ENCODE data around the gene PIP5K1A.
A peak's percentile ranks its signal among the peaks of the same experiment; 100 is the strongest.
"Not testable (repeated sequence)": the region's sequence is repeated elsewhere in the genome, so short reads cannot be mapped to it uniquely, and the experiment has no call there.

Gene PIP5K1A

DNA sequence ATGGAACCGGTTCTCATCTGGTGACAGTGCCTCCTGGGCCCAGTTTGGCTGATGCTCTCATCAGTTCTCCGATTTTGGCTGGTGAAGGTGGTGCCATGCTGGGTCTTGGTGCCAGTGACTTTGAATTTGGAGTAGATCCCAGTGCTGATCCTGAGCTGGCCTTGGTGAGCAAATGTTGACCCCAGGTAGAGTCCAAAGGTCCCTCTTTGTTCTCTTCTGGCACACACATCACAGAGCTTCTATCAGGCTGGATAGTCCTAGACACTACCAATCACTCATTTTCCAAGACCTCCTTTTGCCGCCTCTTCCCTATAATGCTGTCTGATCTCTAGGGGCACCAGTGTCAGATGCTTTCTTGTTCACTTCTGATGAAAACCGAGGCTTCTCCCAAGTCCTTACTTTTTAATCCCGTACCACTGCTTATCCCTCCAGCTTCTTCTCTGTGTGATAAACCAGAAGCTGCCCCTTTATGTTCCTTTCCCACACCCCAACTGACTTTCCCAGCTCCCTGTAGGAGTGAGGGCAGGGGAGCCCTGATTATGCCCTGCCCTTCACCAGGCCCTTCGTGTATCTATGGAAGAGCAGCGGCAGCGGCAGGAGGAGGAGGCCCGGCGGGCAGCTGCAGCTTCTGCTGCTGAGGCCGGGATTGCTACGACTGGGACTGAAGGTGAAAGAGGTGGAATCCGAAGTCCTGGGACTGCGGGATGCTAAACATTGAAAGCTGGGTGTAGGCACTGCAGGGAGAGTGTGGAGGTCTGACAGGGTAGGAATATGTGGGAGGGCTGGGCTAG, 67.3 kb downstream of the PIP5K1A start:
- Mint-ChIP-seq H3K4me3 (no peak overlapping the region), H3K4me1 (ENCODE audit: low read depth) (no peaks in the 10 kb centered on the region), H3K36me3 (peaks cover 2% of the 10 kb centered on the region), H3K27me3 (no peaks in the 10 kb centered on the region), H3K27ac (peak overlapping the region; percentile 7), H3K9me3 (ENCODE audit: low read depth) (no peaks in the 10 kb centered on the region)

DNA sequence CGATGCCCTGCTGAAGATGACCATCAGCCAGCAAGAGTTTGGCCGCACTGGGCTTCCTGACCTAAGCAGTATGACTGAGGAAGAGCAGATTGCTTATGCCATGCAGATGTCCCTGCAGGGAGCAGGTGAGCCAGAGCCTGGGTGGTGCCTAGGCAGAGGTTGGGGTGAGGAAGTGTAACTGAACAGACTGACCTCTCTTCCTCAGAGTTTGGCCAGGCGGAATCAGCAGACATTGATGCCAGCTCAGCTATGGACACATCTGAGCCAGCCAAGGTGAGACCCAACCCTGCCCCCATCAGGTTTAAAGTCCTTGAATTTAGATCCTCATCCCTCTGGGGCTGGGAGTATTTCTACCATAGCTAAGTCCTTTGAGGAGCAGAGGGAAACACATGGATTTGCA, 68.0 kb downstream of the PIP5K1A start:
- Mint-ChIP-seq H3K4me3 (no peak overlapping the region), H3K9me3 (ENCODE audit: low read depth) (no peaks in the 10 kb centered on the region), H3K27ac (no peak overlapping the region), H3K27me3 (no peaks in the 10 kb centered on the region), H3K4me1 (ENCODE audit: low read depth) (no peaks in the 10 kb centered on the region), H3K36me3 (peaks cover 2% of the 10 kb centered on the region)

DNA sequence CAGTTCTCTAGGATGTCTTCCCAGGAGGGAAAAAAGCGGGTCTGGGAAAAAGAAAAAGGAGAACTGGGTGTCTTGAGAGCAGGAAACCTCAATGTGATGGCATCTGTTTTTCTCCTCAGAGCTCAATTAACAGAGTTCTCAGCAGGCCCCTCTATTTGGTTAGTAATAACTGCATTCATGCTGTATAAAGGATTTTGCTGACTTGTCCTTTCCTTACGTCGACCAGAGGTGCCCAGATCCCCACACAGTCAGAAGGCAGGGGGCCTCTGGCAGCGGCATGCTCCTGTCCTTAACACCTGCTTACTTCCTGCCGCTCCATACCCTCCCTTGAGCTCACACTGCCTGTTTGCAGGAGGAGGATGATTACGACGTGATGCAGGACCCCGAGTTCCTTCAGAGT, 68.5 kb downstream of the PIP5K1A start:
- H3K27ac Mint-ChIP-seq: no peak overlapping the region
- no peaks in the 10 kb centered on the region for H3K9me3 Mint-ChIP-seq (ENCODE audit: low read depth)
- H3K27me3 Mint-ChIP-seq: no peaks in the 10 kb centered on the region
- no peaks in the 10 kb centered on the region for H3K4me1 Mint-ChIP-seq (ENCODE audit: low read depth)
- H3K36me3 Mint-ChIP-seq: peaks cover 2% of the 10 kb centered on the region
- no peak overlapping the region for H3K4me3 Mint-ChIP-seq

DNA sequence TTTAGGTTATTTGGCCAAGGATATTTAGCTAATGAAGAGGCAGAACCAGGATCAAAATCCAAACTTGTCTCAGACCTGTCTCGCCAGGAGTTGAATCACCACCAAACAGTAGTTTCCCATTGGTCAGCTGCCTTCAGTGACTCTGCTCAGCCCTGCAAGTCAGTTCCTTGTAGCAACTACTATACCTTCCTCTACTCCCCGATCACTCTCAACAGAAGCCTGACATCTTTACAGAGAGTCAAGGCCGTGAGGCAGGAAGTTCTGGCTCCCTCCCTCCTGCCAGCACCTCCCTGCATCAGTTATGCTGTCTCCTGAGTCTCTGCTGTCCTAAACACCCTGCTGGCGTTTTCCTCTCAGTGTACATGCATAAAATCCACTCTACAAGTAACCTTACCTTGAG, 69.4 kb downstream of the PIP5K1A start:
- Mint-ChIP-seq H3K4me3 (no peak overlapping the region), H3K36me3 (peaks cover 4% of the 10 kb centered on the region), H3K9me3 (ENCODE audit: low read depth) (no peaks in the 10 kb centered on the region), H3K27ac (no peak overlapping the region), H3K4me1 (ENCODE audit: low read depth) (no peaks in the 10 kb centered on the region), H3K27me3 (no peaks in the 10 kb centered on the region)

DNA sequence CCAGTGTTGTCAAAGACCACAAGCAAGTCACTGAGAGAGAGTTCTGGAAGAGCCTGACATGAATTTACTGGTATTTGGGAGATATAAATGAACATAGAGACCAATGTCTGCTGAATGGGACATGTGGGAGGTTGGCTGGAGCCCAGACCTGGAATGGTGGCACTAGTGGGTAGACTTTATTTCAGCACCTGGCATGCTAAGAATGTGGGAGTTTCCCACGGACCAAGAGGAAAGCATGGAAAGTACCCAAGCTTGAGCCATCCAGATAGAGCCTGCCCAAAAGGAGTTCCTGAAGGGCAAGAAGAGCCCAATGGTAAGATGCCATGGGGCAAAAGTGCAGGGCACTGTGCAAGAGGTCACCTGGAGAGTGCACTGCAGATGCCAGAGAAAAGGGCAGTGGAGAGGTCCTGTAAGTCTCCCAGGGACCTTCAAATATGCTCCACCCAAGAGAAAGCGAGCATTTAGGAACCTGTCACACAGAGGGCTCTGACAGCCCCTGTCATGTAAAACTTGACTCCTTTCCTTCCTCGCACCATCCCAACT, 75.6 kb downstream of the PIP5K1A start:
- Mint-ChIP-seq H3K9me3 (ENCODE audit: low read depth) (no peaks in the 10 kb centered on the region), H3K4me1 (ENCODE audit: low read depth) (peaks cover 9% of the 10 kb centered on the region), H3K4me3 (no peak overlapping the region), H3K36me3 (peaks cover 2% of the 10 kb centered on the region), H3K27ac (no peak overlapping the region), H3K27me3 (no peaks in the 10 kb centered on the region)

DNA sequence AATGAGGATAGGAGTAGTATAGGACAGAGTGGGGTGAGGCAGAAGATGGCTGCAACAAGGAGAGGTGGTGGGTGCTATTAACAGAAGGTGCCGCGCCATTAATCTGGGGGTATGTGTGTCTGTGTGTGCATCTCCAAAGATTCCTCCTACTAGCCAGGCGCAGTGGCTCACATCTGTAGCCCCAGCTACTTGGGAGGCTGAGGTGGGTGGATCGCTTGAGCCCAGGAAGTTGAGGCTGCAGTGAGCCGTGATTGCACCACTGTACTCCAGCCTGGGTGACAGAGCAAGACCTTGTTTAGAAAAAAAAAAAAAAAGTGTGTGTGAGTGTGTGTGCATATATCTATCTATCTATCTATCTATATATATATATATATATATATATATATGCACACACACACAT, 77.0 kb downstream of the PIP5K1A start:
- not testable (repeated sequence) for H3K27me3 Mint-ChIP-seq; H3K4me3 Mint-ChIP-seq; H3K9me3 Mint-ChIP-seq (ENCODE audit: low read depth); H3K27ac Mint-ChIP-seq; H3K36me3 Mint-ChIP-seq
- H3K4me1 Mint-ChIP-seq (ENCODE audit: low read depth): peaks cover 13% of the 10 kb centered on the region

DNA sequence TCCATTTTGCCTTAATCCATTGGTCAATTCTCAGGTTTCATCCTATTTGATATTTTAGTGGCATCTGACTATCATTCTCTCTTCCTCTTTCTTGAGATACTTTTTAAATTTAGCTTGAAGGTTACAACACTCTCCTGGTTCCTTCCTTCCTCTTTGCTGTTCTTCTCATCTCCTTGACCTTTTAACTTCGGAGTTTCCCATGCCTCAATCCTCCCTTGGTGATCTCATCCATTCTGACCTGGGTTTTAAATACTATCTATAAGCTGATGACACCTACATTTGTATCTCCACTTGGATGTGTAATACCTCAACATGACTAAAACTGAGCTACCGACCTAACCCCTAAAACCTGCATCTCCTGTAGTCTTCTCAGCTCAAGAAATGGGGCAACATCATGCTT, 78.9 kb downstream of the PIP5K1A start:
- H3K4me3 Mint-ChIP-seq: peak overlapping the region; percentile 57
- H3K9me3 Mint-ChIP-seq (ENCODE audit: low read depth): no peaks in the 10 kb centered on the region
- H3K27me3 Mint-ChIP-seq: no peaks in the 10 kb centered on the region
- H3K4me1 Mint-ChIP-seq (ENCODE audit: low read depth): peaks cover 15% of the 10 kb centered on the region
- peaks cover 2% of the 10 kb centered on the region for H3K36me3 Mint-ChIP-seq
- H3K27ac Mint-ChIP-seq: peak overlapping the region; percentile 79

DNA sequence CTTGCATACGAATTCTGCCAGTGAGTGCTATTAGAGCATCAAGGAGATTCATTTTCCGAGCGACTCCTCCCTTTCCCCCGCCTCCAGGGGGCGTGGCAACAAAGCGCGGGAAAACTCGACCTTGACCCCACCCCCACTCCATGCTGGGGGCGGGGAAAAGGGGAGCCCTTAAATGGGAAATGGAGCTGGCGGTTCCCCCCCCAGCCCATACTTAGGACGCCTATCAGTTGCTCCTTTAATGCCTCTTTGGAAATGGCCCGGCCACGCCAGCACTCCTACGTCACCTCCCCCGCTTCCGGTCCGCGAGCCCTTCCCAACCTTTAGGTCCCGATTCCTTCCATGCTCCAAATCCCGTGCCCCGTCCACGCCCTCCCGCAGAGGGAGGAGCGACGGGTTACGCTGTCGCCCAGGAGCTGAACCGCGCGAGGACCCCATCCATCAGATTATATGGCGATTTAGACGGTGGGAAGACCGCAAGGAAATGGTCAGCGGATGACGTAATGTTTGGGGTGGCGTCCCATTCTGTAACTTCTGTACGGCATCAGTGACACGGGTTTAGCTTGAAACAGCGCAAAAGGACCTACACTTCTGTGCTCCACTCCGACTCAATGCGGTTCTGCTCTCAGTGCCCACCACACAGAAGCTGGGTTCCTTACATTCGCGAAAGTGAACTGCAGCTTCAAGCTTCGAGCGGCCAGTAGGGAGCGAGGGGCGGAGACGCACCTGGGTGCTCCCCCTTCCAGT, 83.0 kb downstream of the PIP5K1A start:
- peak overlapping the region; percentile 99 for H3K27ac Mint-ChIP-seq
- no peaks in the 10 kb centered on the region for H3K27me3 Mint-ChIP-seq
- H3K9me3 Mint-ChIP-seq (ENCODE audit: low read depth): no peaks in the 10 kb centered on the region
- H3K4me1 Mint-ChIP-seq (ENCODE audit: low read depth): peaks cover 35% of the 10 kb centered on the region
- peak overlapping the region; percentile 99 for H3K4me3 Mint-ChIP-seq
- H3K36me3 Mint-ChIP-seq: no peaks in the 10 kb centered on the region

DNA sequence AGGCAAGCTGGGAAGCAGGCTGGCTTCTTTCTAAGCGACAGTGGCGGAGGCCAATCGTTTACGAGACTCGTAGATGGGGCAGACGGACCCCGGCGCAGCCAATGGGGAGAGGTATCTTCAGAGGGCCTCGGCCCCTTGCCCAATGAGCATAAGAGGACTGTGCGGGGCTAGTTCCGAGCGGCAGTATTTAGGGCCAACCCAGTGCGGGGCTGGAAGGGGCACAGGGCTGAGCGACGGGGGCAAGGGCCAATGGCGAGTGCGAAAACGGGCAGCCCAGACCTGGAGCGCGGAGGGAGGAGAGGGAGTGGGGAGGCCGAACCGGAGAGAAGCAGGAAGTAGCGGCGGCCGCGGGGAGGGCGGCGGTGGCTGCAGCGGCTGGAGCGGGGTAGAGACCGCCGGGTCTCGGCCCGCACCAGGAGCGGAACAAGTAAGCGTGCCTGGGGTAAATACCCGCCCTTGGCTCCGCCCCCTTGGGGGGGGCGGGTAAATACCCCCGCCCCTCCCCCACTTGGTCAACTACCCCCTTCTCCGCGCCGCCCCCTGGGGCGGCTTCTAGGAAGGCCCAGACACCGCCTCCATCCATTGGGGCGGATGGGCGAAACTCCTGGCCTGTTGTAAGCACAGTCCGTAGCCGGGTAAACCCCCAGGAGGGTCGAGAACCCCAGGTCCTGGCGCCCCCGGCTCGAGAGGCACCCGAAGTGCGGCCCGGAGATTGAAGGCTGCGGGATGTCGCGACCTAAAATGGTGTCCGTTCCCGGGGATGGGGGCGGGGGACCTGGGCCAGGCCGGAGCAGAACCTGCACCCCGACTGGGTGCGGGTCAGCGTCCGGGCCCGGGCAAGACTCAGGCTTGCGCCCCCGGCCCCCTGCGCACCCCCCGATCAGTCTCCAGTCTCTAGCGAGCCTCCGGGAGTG, 83.9 kb downstream of the PIP5K1A start, which contains the start of gene ZNF687:
ZNF687 (plus strand) TSS at position 331 of the 914 bp plus-strand sequence. CDS start 3,993 bp downstream, outside the sequence.
- Mint-ChIP-seq H3K9me3 (ENCODE audit: low read depth) (no peaks in the 10 kb centered on the region), H3K27me3 (no peaks in the 10 kb centered on the region), H3K4me3 (peak within 1 kb of the TSS; percentile 99), H3K36me3 (no peaks in the 10 kb centered on the region), H3K27ac (peak within 1 kb of the TSS; percentile 99), H3K4me1 (ENCODE audit: low read depth) (peaks cover 34% of the 10 kb centered on the region)

DNA sequence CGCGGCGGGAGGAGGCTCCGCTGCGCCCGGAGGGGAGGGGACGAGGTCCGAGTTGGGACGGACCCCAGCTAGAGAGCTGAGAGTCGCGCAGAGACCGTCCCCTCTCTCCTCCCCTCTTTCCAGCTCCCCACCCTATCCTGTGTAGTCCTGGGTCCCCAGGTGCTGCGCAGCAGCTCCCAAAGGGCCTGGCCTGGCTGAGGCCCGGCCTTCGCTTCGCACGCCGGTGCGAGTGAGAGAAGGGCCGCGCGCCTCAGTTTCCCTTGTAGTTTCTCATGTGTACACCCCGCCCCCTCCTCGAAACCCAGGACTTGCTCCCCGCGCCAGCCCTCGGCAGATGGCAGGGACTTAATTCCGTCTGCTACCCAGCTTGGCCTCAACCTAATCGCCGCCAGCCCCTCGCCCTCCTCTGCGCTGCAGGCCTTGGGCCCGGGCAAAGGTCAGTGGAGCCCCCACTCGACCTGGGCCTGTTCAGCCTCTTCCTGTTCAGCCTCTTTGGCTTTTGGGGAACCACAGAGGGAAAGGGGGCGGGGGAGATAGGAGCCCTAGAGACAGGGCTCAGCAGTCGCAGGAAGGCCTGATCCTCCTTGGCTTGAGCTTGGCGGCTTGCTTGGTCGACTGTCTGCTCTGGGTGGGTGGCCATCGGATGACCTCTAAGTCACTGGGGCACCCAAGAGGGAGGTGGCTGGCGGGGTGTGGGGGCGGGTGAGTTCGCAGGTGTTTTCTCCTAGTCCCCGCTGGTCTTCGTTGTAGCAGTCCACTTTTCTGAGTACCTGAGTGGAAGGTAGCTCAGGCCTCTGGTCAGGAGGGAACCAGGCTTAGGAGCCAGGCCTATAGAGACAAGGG, 84.8 kb downstream of the PIP5K1A start:
- H3K4me3 Mint-ChIP-seq: peak overlapping the region; percentile 99
- no peaks in the 10 kb centered on the region for H3K27me3 Mint-ChIP-seq
- peak overlapping the region; percentile 86 for H3K27ac Mint-ChIP-seq
- peaks cover 29% of the 10 kb centered on the region for H3K4me1 Mint-ChIP-seq (ENCODE audit: low read depth)
- no peaks in the 10 kb centered on the region for H3K9me3 Mint-ChIP-seq (ENCODE audit: low read depth)
- H3K36me3 Mint-ChIP-seq: no peaks in the 10 kb centered on the region

DNA sequence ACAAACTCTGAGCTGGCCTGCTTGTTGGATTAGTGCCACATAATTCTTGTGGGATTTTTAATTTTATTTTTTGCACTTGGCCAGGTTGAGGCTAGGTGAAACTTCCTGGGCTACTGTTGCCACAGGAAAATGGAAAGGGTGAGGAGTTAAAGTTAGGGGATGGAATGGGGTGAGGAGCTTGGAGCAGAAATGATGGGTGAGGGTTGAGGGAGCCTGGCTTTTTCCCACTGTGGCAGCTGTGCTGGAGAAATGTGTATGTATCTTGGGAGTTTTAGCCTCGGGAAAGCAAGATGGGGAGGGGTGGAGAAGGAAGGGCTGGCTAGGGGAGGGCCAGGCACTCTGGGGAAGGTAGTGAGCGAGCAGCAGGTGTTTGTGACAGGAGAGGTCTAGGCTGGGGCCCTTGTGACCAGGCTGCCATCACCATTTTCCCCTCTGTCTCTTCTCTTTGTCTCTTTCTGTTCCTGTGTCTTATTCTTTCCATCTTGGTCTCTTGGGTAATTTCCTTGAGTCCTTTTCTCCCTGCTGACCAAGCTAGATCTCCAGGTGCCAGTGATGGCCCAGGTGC, 85.7 kb downstream of the PIP5K1A start:
- no peaks in the 10 kb centered on the region for H3K27me3 Mint-ChIP-seq
- H3K4me3 Mint-ChIP-seq: peak overlapping the region; percentile 99
- no peaks in the 10 kb centered on the region for H3K9me3 Mint-ChIP-seq (ENCODE audit: low read depth)
- peaks cover 35% of the 10 kb centered on the region for H3K4me1 Mint-ChIP-seq (ENCODE audit: low read depth)
- no peaks in the 10 kb centered on the region for H3K36me3 Mint-ChIP-seq
- H3K27ac Mint-ChIP-seq: peak overlapping the region; percentile 86

DNA sequence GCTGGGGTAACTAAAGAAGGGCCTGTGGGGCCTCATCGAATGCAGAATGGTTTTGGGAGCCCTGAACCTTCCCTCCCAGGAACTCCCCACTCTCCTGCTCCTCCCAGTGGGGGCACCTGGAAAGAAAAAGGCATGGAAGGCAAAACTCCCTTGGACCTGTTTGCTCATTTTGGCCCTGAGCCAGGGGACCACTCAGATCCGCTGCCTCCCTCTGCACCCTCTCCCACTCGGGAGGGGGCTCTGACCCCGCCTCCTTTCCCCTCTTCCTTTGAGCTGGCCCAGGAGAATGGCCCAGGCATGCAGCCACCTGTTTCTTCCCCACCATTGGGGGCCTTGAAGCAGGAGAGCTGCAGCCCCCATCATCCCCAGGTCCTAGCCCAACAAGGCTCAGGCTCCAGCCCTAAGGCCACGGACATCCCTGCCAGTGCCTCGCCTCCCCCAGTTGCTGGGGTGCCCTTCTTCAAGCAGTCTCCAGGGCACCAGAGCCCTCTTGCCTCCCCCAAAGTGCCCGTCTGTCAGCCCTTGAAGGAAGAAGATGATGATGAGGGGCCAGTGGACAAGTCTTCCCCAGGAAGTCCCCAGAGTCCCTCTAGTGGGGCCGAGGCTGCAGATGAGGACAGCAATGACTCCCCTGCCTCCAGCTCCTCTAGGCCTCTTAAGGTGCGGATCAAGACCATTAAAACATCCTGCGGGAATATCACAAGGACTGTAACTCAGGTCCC, 88.4 kb downstream of the PIP5K1A start:
- H3K36me3 Mint-ChIP-seq: no peaks in the 10 kb centered on the region
- H3K4me3 Mint-ChIP-seq: no peak overlapping the region
- H3K27me3 Mint-ChIP-seq: no peaks in the 10 kb centered on the region
- peaks cover 33% of the 10 kb centered on the region for H3K4me1 Mint-ChIP-seq (ENCODE audit: low read depth)
- H3K9me3 Mint-ChIP-seq (ENCODE audit: low read depth): no peaks in the 10 kb centered on the region
- no peak overlapping the region for H3K27ac Mint-ChIP-seq

DNA sequence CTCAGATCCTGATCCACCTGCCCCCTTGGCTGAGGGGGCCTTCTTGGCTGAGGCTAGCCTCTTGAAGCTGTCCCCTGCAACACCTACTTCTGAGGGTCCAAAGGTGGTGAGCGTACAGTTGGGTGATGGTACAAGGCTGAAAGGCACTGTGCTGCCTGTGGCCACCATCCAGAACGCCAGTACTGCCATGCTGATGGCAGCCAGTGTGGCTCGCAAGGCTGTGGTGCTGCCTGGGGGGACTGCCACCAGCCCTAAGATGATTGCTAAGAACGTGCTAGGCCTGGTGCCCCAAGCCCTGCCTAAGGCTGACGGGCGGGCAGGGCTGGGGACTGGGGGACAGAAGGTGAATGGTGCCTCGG, 89.0 kb downstream of the PIP5K1A start:
- H3K4me1 Mint-ChIP-seq (ENCODE audit: low read depth): peaks cover 33% of the 10 kb centered on the region
- no peaks in the 10 kb centered on the region for H3K27me3 Mint-ChIP-seq
- H3K9me3 Mint-ChIP-seq (ENCODE audit: low read depth): no peaks in the 10 kb centered on the region
- H3K4me3 Mint-ChIP-seq: no peak overlapping the region
- H3K36me3 Mint-ChIP-seq: no peaks in the 10 kb centered on the region
- no peak overlapping the region for H3K27ac Mint-ChIP-seq

Measured in activated naive CD8-positive, alpha-beta T cell (primary cell).